ENCODE results near the gene UBR1. TPM values are rescaled to one million over a fixed set of nuclear protein-coding genes. Genes with fewer than 3 reads are reported as not detected.

The UBR1 gene
- polyA plus RNA-seq, 1 donor (not counting 4 experiments of a cell fraction or from before 2014, with no cell fraction given) = 17.4 TPM

DNA sequence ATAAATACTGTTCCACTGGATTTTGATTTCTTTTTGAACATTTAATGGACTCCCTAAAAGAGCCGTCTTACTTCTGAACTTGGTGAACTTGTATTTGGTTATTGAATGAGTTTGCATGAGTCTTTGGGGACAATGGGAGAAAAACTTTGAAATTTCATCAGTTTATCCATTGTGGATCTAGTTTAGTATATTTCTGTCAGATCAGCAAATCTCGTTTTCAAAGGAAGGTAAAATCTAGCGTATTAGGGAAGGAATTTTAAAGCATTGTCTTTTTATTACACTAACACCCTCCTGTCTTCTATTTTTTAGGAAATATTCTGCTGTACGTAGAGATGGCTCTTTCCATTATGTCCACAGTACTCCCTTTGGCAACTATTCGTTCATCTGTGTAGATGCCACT is 40.3 kb upstream of the UBR1 start:
- Histone ChIP-seq H3K9me3 (ENCODE audit: control insufficient read depth, low read depth, low read length) (no peaks in the 10 kb centered on the region), H3K36me3 (ENCODE audit: control insufficient read depth in 2 of 2, extremely low read depth in 1 of 2, insufficient read depth in 2 of 2, low read length in 2 of 2) (no peaks in the 10 kb centered on the region), H3K4me2 (ENCODE audit: control insufficient read depth, extremely low read depth, insufficient read depth, low read depth, low read length) (no peak overlapping the region), H2AFZ (ENCODE audit: control insufficient read depth, low read length) (no peak overlapping the region), H4K20me1 (ENCODE audit: control insufficient read depth, extremely low read depth, insufficient read depth, low read length) (no peaks in the 10 kb centered on the region), H3K27ac (ENCODE audit: control insufficient read depth, insufficient read depth, low read length) (no peak overlapping the region), H3K27me3 (ENCODE audit: control insufficient read depth, extremely low read depth, insufficient read depth, low read length) (no peaks in the 10 kb centered on the region), H3K79me2 (ENCODE audit: control insufficient read depth, insufficient read depth, low read length) (no peaks in the 10 kb centered on the region), H3K4me1 (ENCODE audit: control insufficient read depth, extremely low read depth, insufficient read depth, low read length) (peaks cover 7% of the 10 kb centered on the region), H3K4me3 (ENCODE audit: control insufficient read depth in 2 of 3, extremely low read depth in 1 of 3, insufficient read depth in 2 of 3, low read depth in 1 of 3, low read length in 3 of 3) (no peak overlapping the region), H3K9ac (ENCODE audit: control insufficient read depth, extremely low read depth, insufficient read depth, low read length) (no peak overlapping the region), H3K9me1 (ENCODE audit: control insufficient read depth, extremely low read depth, insufficient read depth, low read length) (no peaks in the 10 kb centered on the region)
- dilution Hi-C loops (cut with MboI; ENCODE audit: extremely low pct_ligation_motif_present, low sequenced_read_pairs) = no loop called here
- DNase-seq (ENCODE audit: low read depth, low spot score) = no peak
- TF ChIP-seq EZH2 (IDR thresholded peaks at IDR 0.05; ENCODE audit: low read length) (no peak), CTCF (optimal IDR thresholded peaks at IDR 0.05 in 1 of 3, IDR thresholded peaks at IDR 0.05 in 1 of 3, conservative IDR thresholded peaks at IDR 0.05 in 1 of 3; ENCODE audit: extremely low read depth in 1 of 3, insufficient read depth in 2 of 3, low read length in 3 of 3) (no peak)
- no peak for FAIRE-seq

- dilution Hi-C loops (cut with MboI; ENCODE audit: extremely low pct_ligation_motif_present, low sequenced_read_pairs) = no loop called here
- Histone ChIP-seq H3K4me2 (ENCODE audit: control insufficient read depth, extremely low read depth, insufficient read depth, low read depth, low read length) (no peak overlapping the region), H4K20me1 (ENCODE audit: control insufficient read depth, extremely low read depth, insufficient read depth, low read length) (no peaks in the 10 kb centered on the region), H3K9me3 (ENCODE audit: control insufficient read depth, low read depth, low read length) (no peaks in the 10 kb centered on the region), H3K4me3 (ENCODE audit: control insufficient read depth in 2 of 3, extremely low read depth in 1 of 3, insufficient read depth in 2 of 3, low read depth in 1 of 3, low read length in 3 of 3) (no peak overlapping the region), H3K9me1 (ENCODE audit: control insufficient read depth, extremely low read depth, insufficient read depth, low read length) (no peaks in the 10 kb centered on the region), H3K27ac (ENCODE audit: control insufficient read depth, insufficient read depth, low read length) (no peak overlapping the region), H2AFZ (ENCODE audit: control insufficient read depth, low read length) (no peak overlapping the region), H3K27me3 (ENCODE audit: control insufficient read depth, extremely low read depth, insufficient read depth, low read length) (no peaks in the 10 kb centered on the region), H3K9ac (ENCODE audit: control insufficient read depth, extremely low read depth, insufficient read depth, low read length) (no peak overlapping the region), H3K4me1 (ENCODE audit: control insufficient read depth, extremely low read depth, insufficient read depth, low read length) (no peaks in the 10 kb centered on the region), H3K36me3 (ENCODE audit: control insufficient read depth in 2 of 2, extremely low read depth in 1 of 2, insufficient read depth in 2 of 2, low read length in 2 of 2) (peaks cover 0 to 4% of the 10 kb centered on the region in 2 experiments), H3K79me2 (ENCODE audit: control insufficient read depth, insufficient read depth, low read length) (no peaks in the 10 kb centered on the region)
- TF ChIP-seq CTCF (optimal IDR thresholded peaks at IDR 0.05 in 1 of 3, IDR thresholded peaks at IDR 0.05 in 1 of 3, conservative IDR thresholded peaks at IDR 0.05 in 1 of 3; ENCODE audit: extremely low read depth in 1 of 3, insufficient read depth in 2 of 3, low read length in 3 of 3) (no peak), EZH2 (IDR thresholded peaks at IDR 0.05; ENCODE audit: low read length) (no peak)
- FAIRE-seq (no peak), DNase-seq (ENCODE audit: low read depth, low spot score) (no peak)
Measured at GRCh38 chr15:43144512-43144911, 38.7 kb upstream of the UBR1 start.

Data from keratinocyte (primary cell).